Fibroblast of the aortic adventitia (primary cell): Measurements from ENCODE around the gene PCED1B. TPM values are rescaled to one million over a fixed set of nuclear protein-coding genes. Genes with fewer than 3 reads are reported as not detected.

Source experiments
- DNase-seq: peaks from one replicate; pipeline ENCODE4 v3.0.0-alpha.2; 2010; ENCODE audit warnings: low read depth
- H3K4me3 ChIP-seq: 2 replicates; pipeline ENCODE4 v1.5.1; 2011; ENCODE audit warnings: low read depth, mild to moderate bottlenecking, control low read depth, low read length, moderate library complexity
- CTCF ChIP-seq: IDR thresholded peaks from 2 replicates; pipeline ENCODE4 v1.5.1; 2011; ENCODE audit warnings: mild to moderate bottlenecking, low read length, control low read depth, inconsistent platforms; ENCODE audit not compliant: insufficient read depth
- total RNA-seq: library from RNA; depleted of rRNA; stranded (reverse); fragments of >200 nt; gene quantifications from 2 replicates; pipeline ENCODE4 v1.2.3, GENCODE V29; 2012; ENCODE audit warnings: low replicate concordance

Gene PCED1B
- total RNA-seq, 1 donor, result 0.27 TPM

GRCh38 chr12:47184229-47184628 lies 104.8 kb downstream of the PCED1B start:
- DNase-seq, result no peak
- no peak overlapping the region for H3K4me3 ChIP-seq
- no peak for TF ChIP-seq CTCF

DNA sequence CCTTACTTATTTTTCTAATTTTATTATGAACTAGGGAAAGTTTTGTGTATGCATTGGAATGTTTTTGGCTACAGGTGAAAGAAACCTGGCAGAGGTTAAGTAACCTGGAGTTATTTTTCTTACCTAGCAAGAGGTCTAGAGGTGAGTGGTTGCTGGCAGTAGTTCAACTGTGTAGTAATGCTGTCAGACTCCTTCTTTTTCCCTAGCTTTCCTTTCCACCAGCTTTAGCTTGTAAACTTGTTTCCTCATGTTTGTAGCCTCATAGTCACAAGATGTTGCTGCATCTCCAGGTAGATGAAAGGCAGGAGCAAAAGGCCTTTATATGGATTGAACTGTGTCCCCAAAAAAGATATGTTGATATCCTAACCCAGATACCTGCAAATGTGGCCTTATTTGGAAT lies 105.4 kb downstream of the PCED1B start:
- DNase-seq, result no peak
- no peak overlapping the region for H3K4me3 ChIP-seq
- no peak for TF ChIP-seq CTCF

- no peak for TF ChIP-seq CTCF
- no peak for DNase-seq
These were observed 106.8 kb downstream of the PCED1B start for GRCh38 chr12:47186246-47186645.

GRCh38 chr12:47188576-47189441 lies 109.4 kb downstream of the PCED1B start:
- no peak for TF ChIP-seq CTCF
- peak; percentile 99 for DNase-seq
- no peak overlapping the region for H3K4me3 ChIP-seq

More at GRCh38 chr12:47186246-47186645, 106.8 kb downstream of the PCED1B start:
- H3K4me3 ChIP-seq, result no peak overlapping the region

GRCh38 chr12:47189728-47190127 lies 110.3 kb downstream of the PCED1B start:
- no peak for TF ChIP-seq CTCF
- DNase-seq, result no peak
- no peak overlapping the region for H3K4me3 ChIP-seq

- TF ChIP-seq CTCF, result no peak
- DNase-seq, result peak; percentile 53
- no peak overlapping the region for H3K4me3 ChIP-seq
These were observed 110.9 kb downstream of the PCED1B start for GRCh38 chr12:47190271-47190750.
